OCI-LY1 (cell line): Measurements from ENCODE around the gene AARS1.
"Not testable (repeated sequence)": the region's sequence is repeated elsewhere in the genome, so short reads cannot be mapped to it uniquely, and the experiment has no call there.

ENCODE experiments used
- H2AFZ ChIP-seq: fragments of 200-600 bp; sonication (generic), shearing (Covaris generic); 2 replicates; pipeline ENCODE4 v1.6.0; 2014; ENCODE audit warnings: antibody characterized with exemption, mild to moderate bottlenecking, low read length
- H3F3A ChIP-seq: fragments of 200-600 bp; sonication (generic), shearing (Covaris generic); 2 replicates; pipeline ENCODE4 v1.6.0; 2014; ENCODE audit warnings: mild to moderate bottlenecking, antibody characterized with exemption, low read length, moderate library complexity; ENCODE audit not compliant: insufficient read depth
- H3K27ac ChIP-seq: fragments of 200-600 bp; sonication (generic); 2 replicates; pipeline ENCODE4 v1.5.1; 2014; ENCODE audit warnings: low read length, mixed run types, mild to moderate bottlenecking, low read depth; ENCODE audit not compliant: poor library complexity, severe bottlenecking
- H3K27me3 ChIP-seq: fragments of 200-600 bp; sonication (generic); 2 replicates; pipeline ENCODE4 v1.6.0; 2014; ENCODE audit warnings: antibody characterized with exemption, mild to moderate bottlenecking, low read length, moderate library complexity; ENCODE audit not compliant: insufficient read depth
- H3K36me3 ChIP-seq: fragments of 200-600 bp; sonication (generic); 2 replicates; pipeline ENCODE4 v1.6.1; 2014; ENCODE audit warnings: mild to moderate bottlenecking, antibody characterized with exemption, low read length, moderate library complexity, mixed read lengths; ENCODE audit not compliant: insufficient read depth
- H3K4me1 ChIP-seq: fragments of 200-600 bp; sonication (generic); 2 replicates; pipeline ENCODE4 v1.5.1; 2014; ENCODE audit warnings: mild to moderate bottlenecking, low read length, moderate library complexity; ENCODE audit not compliant: insufficient read depth, severe bottlenecking
- H3K4me2 ChIP-seq: fragments of 200-600 bp; sonication (generic), shearing (Covaris generic); 2 replicates; pipeline ENCODE4 v1.6.1; 2014; ENCODE audit warnings: low read length
- H3K4me3 ChIP-seq: fragments of 200-600 bp; sonication (generic); 2 replicates; pipeline ENCODE4 v1.5.1; 2014; ENCODE audit warnings: low read length, low read depth, mild to moderate bottlenecking, mixed read lengths; ENCODE audit not compliant: poor library complexity, severe bottlenecking
- H3K79me2 ChIP-seq: fragments of 200-600 bp; shearing (Covaris generic); 2 replicates; pipeline ENCODE4 v1.6.1; 2016; ENCODE audit warnings: mixed run types, low read length, mixed read lengths; ENCODE audit not compliant: insufficient read depth
- H3K9ac ChIP-seq: fragments of 200-600 bp; sonication (generic), shearing (Covaris generic); 2 replicates; pipeline ENCODE4 v1.6.1; 2014; ENCODE audit warnings: mild to moderate bottlenecking, low read length, mixed read lengths
- H3K9me2 ChIP-seq: fragments of 200-600 bp; sonication (generic), shearing (Covaris generic); 2 replicates; pipeline ENCODE4 v1.6.1; 2014; ENCODE audit warnings: low read depth, mild to moderate bottlenecking, low read length, mixed read lengths
- H3K9me3 ChIP-seq: fragments of 200-600 bp; shearing (Covaris generic); 2 replicates; pipeline ENCODE4 v1.6.1; 2014; ENCODE audit warnings: low read length, mixed read lengths
- H4K20me1 ChIP-seq: fragments of 200-600 bp; sonication (generic), shearing (Covaris generic); 2 replicates; pipeline ENCODE4 v1.6.0; 2016; ENCODE audit warnings: mild to moderate bottlenecking, low read length; ENCODE audit not compliant: insufficient read depth
- CTCF ChIP-seq: fragments of 200-600 bp; sonication (generic), shearing (Covaris generic); IDR thresholded peaks from 2 replicates; pipeline ENCODE4 v1.5.1; 2017; ENCODE audit warnings: mild to moderate bottlenecking, antibody characterized with exemption, low read length, moderate library complexity, mixed read lengths
- EZH2 ChIP-seq: fragments of 200-600 bp; sonication (generic), shearing (Covaris generic); IDR thresholded peaks from 2 replicates; pipeline ENCODE4 v1.8.0; 2017; ENCODE audit warnings: borderline replicate concordance, mixed run types, mild to moderate bottlenecking, antibody characterized with exemption, low read length, moderate library complexity, mixed read lengths

The AARS1 gene

DNA sequence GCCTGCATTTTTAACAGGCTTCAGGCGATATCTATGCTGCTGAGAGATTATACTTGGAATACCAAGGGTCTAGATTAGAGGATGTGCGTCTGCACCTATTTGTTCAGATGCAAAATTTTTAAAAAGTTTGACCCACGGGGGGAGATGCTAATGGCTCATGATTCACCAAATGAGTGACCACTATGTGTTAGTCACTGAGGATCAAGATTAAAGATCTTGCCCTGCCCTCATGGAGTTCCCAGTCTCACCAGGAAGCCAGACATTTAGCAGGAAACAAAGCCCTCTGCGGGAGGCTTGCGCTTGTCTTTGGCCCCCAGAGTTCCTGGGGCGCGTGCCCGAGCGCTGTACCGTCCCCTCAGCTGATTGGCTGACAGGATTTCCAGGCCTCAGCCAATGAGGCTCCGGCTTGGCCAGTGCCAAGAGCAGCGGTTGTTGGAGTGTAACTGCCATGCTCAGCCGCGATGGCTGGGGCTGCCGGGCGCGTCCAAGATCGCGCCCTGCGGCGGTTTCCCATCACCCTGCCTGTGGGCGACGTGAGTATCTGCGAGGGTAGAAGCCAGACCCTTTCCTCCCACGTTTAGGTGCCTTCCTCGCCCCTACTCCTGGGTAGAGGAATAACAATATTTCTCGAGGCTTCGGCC is 5.2 kb upstream of the AARS1 start:
- no peak overlapping the region for H3K4me2 ChIP-seq
- H3F3A ChIP-seq, result no peaks in the 10 kb centered on the region
- H3K36me3 ChIP-seq, result no peaks in the 10 kb centered on the region
- TF ChIP-seq CTCF (no peak), EZH2 (no peak)
- H3K9me2 ChIP-seq, result no peaks in the 10 kb centered on the region
- no peak overlapping the region for H3K27ac ChIP-seq
- H3K9ac ChIP-seq, result no peak overlapping the region
- H3K4me1 ChIP-seq, result peaks cover 14% of the 10 kb centered on the region
- peaks cover 4% of the 10 kb centered on the region for H3K79me2 ChIP-seq
- no peaks in the 10 kb centered on the region for H4K20me1 ChIP-seq
- H3K9me3 ChIP-seq, result no peaks in the 10 kb centered on the region
- H2AFZ ChIP-seq, result no peak overlapping the region
- H3K27me3 ChIP-seq, result no peaks in the 10 kb centered on the region
- no peak overlapping the region for H3K4me3 ChIP-seq

GRCh38 chr16:70292148-70292547 is 2.8 kb upstream of the AARS1 start:
- not testable (repeated sequence) for H4K20me1 ChIP-seq, H2AFZ ChIP-seq, H3K27me3 ChIP-seq, H3K9me2 ChIP-seq, H3K4me2 ChIP-seq, H3K36me3 ChIP-seq, H3K79me2 ChIP-seq, H3K9ac ChIP-seq, H3K27ac ChIP-seq, H3F3A ChIP-seq, H3K4me3 ChIP-seq, H3K9me3 ChIP-seq
- H3K4me1 ChIP-seq, result peaks cover 14% of the 10 kb centered on the region

- Histone ChIP-seq H3K79me2 (peaks cover 10% of the 10 kb centered on the region), H3K9ac (no peak overlapping the region), H3K4me1 (peaks cover 14% of the 10 kb centered on the region), H3K4me2 (no peak overlapping the region), H2AFZ (no peak overlapping the region), H3K4me3 (no peak overlapping the region), H4K20me1 (no peaks in the 10 kb centered on the region), H3K27ac (no peak overlapping the region), H3F3A (no peaks in the 10 kb centered on the region), H3K36me3 (0 out of 2 replicates have a peak, but pooled peaks cover 3% of the 10 kb centered on the region), H3K9me3 (no peaks in the 10 kb centered on the region), H3K27me3 (no peaks in the 10 kb centered on the region), H3K9me2 (no peaks in the 10 kb centered on the region)
- no peak for TF ChIP-seq CTCF
- no peak for TF ChIP-seq EZH2
Measured at GRCh38 chr16:70290949-70291519, 1.7 kb upstream of the AARS1 start.

GRCh38 chr16:70287304-70287971 is 1.9 kb downstream of the AARS1 start:
- H3K4me3 ChIP-seq, result peak overlapping the region; percentile 78
- H3K36me3 ChIP-seq, result peaks cover 36% of the 10 kb centered on the region
- H3K9me2 ChIP-seq, H2AFZ ChIP-seq, H3K27me3 ChIP-seq, H4K20me1 ChIP-seq, H3K9me3 ChIP-seq, H3F3A ChIP-seq: not testable (repeated sequence)
- peak overlapping the region; percentile 62 for H3K4me2 ChIP-seq
- H3K4me1 ChIP-seq, result peaks cover 14% of the 10 kb centered on the region
- H3K9ac ChIP-seq, result peak overlapping the region; percentile 59; the same call in 1 of the 2 replicates
- H3K27ac ChIP-seq, result peak overlapping the region; percentile 89
- H3K79me2 ChIP-seq, result peaks cover 28% of the 10 kb centered on the region
